Astrocyte (in vitro differentiated cells and primary cell): ENCODE measurements around the gene DMXL1. TPM values are rescaled to one million over a fixed set of nuclear protein-coding genes. Genes with fewer than 3 reads are reported as not detected.

ENCODE experiments used
- DNase-seq: peaks from one replicate; pipeline ENCODE4 v3.0.0-alpha.2; 2010; ENCODE audit warnings: low read depth
- FAIRE-seq: peaks from 2 replicates; lab custom pipeline; 2011; peaks lifted over from hg19 to GRCh38; lab: Jason Lieb, UNC
- H2AFZ ChIP-seq: 2 replicates; pipeline ENCODE4 v1.6.0; 2012; ENCODE audit warnings: low read depth, low read length, inconsistent platforms
- H3K27ac ChIP-seq: 2 replicates; pipeline ENCODE4 v1.5.1; 2011; ENCODE audit warnings: low read depth, low read length, inconsistent platforms
- H3K27me3 ChIP-seq: 2 replicates; pipeline ENCODE4 v1.6.0; 2011; ENCODE audit warnings: low read length, inconsistent platforms; ENCODE audit not compliant: insufficient read depth
- H3K36me3 ChIP-seq: 2 replicates; pipeline ENCODE4 v1.5.1; 2011; ENCODE audit warnings: low read length, inconsistent platforms; ENCODE audit not compliant: insufficient read depth
- H3K4me1 ChIP-seq: 2 replicates; pipeline ENCODE4 v1.5.1; 2011; ENCODE audit warnings: low read length, inconsistent platforms; ENCODE audit not compliant: insufficient read depth
- H3K4me2 ChIP-seq: 2 replicates; pipeline ENCODE4 v1.6.0; 2012; ENCODE audit warnings: low read length, inconsistent platforms
- H3K4me3 ChIP-seq: 2 replicates; pipeline ENCODE4 v1.5.1; 2011; ENCODE audit warnings: low read depth, mild to moderate bottlenecking, low read length, inconsistent platforms; ENCODE audit not compliant: insufficient read depth
- H3K79me2 ChIP-seq: 2 replicates; pipeline ENCODE4 v1.6.0; 2012; ENCODE audit warnings: mild to moderate bottlenecking, low read length, inconsistent platforms; ENCODE audit not compliant: insufficient read depth
- H3K9ac ChIP-seq: 2 replicates; pipeline ENCODE4 v1.6.0; 2012; ENCODE audit warnings: mild to moderate bottlenecking, low read length, inconsistent platforms
- H3K9me3 ChIP-seq: 2 replicates; pipeline ENCODE4 v1.5.1; 2012; ENCODE audit warnings: low read depth, mild to moderate bottlenecking, low read length, inconsistent platforms; ENCODE audit not compliant: insufficient read depth
- H4K20me1 ChIP-seq: 2 replicates; pipeline ENCODE4 v1.6.0; 2012; ENCODE audit warnings: low read length, inconsistent platforms; ENCODE audit not compliant: insufficient read depth
- H3K27ac Mint-ChIP-seq: one replicate; pipeline ENCODE4 v1.8.0; 2021; ENCODE audit warnings: mild to moderate bottlenecking, mixed read lengths; ENCODE audit not compliant: unreplicated experiment
- H3K27me3 Mint-ChIP-seq: one replicate; pipeline ENCODE4 v1.8.0; 2021; ENCODE audit warnings: low read depth, mixed read lengths; ENCODE audit not compliant: unreplicated experiment
- H3K36me3 Mint-ChIP-seq: one replicate; pipeline ENCODE4 v1.8.0; 2021; ENCODE audit warnings: low read depth, mixed read lengths; ENCODE audit not compliant: unreplicated experiment
- H3K4me1 Mint-ChIP-seq: one replicate; pipeline ENCODE4 v1.8.0; 2021; ENCODE audit warnings: low read depth, mixed read lengths; ENCODE audit not compliant: unreplicated experiment
- H3K4me3 Mint-ChIP-seq: one replicate; pipeline ENCODE4 v1.8.0; 2021; ENCODE audit warnings: mild to moderate bottlenecking, moderate library complexity, mixed read lengths; ENCODE audit not compliant: unreplicated experiment
- H3K9me3 Mint-ChIP-seq: one replicate; pipeline ENCODE4 v1.8.0; 2021; ENCODE audit warnings: mild to moderate bottlenecking, mixed read lengths; ENCODE audit not compliant: unreplicated experiment
- EZH2 ChIP-seq: IDR thresholded peaks from 2 replicates; pipeline ENCODE4 v1.6.1; 2012; ENCODE audit warnings: mild to moderate bottlenecking, low read length, inconsistent platforms; ENCODE audit not compliant: insufficient read depth
- total RNA-seq: library from RNA; stranded (reverse); gene quantifications from 2 replicates; pipeline ENCODE4 v1.2.1, GENCODE V29; 2021
- TF ChIP-seq, protein P1 (sequence below): IDR thresholded peaks from 2 replicates; pipeline ENCODE4 v1.5.1; 2011; ENCODE audit warnings: low read depth, mild to moderate bottlenecking, inconsistent platforms, low read length, moderate library complexity; ENCODE audit not compliant: insufficient read depth

The DMXL1 gene
- total RNA-seq, 1 donor from 2014 or later: 26.0 TPM

DNA sequence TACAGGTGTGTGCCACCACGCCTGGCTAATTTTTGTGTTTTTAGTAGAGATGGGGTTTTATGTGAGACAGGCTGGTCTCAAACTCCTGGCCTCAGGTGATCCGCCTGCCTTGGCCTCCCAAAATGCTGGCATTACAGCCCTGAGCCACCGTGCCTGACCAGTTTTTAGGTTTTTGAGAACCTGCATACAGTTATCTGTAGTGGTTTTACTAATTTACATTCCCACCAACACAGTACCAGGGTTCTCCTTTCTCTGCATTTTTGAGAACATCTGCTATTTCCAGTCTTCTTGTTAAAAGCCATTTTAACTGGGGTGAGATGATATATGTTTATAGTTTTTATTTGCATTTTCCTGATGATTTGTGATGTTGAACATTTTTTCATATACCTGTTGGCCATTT is 12.8 kb downstream of the DMXL1 start:
- Histone ChIP-seq H3K27ac (no peak overlapping the region), H4K20me1 (peaks cover 36% of the 10 kb centered on the region)
- no peaks in the 10 kb centered on the region for H3K9me3 Mint-ChIP-seq

DNA sequence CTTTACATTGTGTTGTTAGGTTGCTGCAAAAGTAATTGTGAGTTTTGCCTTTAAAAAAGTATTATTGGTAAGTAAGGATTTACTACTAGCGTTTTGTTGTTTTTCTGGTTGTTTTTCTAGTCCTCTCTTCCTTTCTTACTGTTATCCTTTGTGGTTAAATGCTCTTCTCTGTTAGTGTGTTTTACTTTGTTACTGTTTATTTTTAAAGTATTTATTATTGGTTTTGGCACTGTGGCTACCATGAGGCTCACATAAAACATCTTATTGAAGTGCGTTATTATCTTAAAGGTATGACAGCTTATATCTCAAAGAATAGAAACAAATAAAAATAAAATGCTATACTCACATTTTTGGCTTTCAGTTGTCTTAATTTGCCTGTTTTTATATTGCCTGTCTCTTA is 17.6 kb downstream of the DMXL1 start:
- no peaks in the 10 kb centered on the region for H3K27me3 Mint-ChIP-seq
- no peak overlapping the region for H3K27ac Mint-ChIP-seq
- H3K4me2 ChIP-seq: no peak overlapping the region
- no peak for TF ChIP-seq EZH2
- TF ChIP-seq, protein P1, sequence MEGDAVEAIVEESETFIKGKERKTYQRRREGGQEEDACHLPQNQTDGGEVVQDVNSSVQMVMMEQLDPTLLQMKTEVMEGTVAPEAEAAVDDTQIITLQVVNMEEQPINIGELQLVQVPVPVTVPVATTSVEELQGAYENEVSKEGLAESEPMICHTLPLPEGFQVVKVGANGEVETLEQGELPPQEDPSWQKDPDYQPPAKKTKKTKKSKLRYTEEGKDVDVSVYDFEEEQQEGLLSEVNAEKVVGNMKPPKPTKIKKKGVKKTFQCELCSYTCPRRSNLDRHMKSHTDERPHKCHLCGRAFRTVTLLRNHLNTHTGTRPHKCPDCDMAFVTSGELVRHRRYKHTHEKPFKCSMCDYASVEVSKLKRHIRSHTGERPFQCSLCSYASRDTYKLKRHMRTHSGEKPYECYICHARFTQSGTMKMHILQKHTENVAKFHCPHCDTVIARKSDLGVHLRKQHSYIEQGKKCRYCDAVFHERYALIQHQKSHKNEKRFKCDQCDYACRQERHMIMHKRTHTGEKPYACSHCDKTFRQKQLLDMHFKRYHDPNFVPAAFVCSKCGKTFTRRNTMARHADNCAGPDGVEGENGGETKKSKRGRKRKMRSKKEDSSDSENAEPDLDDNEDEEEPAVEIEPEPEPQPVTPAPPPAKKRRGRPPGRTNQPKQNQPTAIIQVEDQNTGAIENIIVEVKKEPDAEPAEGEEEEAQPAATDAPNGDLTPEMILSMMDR: no peak
- no peak overlapping the region for H3K4me3 ChIP-seq
- H4K20me1 ChIP-seq: peaks cover 18% of the 10 kb centered on the region
- no peak overlapping the region for H3K27ac ChIP-seq
- no peaks in the 10 kb centered on the region for H3K36me3 ChIP-seq
- H2AFZ ChIP-seq: no peak overlapping the region
- FAIRE-seq (no peak), DNase-seq (no peak)
- H3K9me3 Mint-ChIP-seq: peaks cover 3% of the 10 kb centered on the region
- H3K4me1 Mint-ChIP-seq: no peaks in the 10 kb centered on the region
- H3K4me3 Mint-ChIP-seq: no peak overlapping the region
- no peak overlapping the region for H3K9ac ChIP-seq
- no peaks in the 10 kb centered on the region for H3K27me3 ChIP-seq
- H3K9me3 ChIP-seq: no peaks in the 10 kb centered on the region
- H3K36me3 Mint-ChIP-seq: no peaks in the 10 kb centered on the region
- H3K79me2 ChIP-seq: peaks cover 56% of the 10 kb centered on the region
- no peaks in the 10 kb centered on the region for H3K4me1 ChIP-seq

More for the DNA sequence above, 12.8 kb downstream of the DMXL1 start:
- Histone ChIP-seq H2AFZ (no peak overlapping the region), H3K79me2 (peaks cover 54% of the 10 kb centered on the region), H3K27me3 (no peaks in the 10 kb centered on the region), H3K9ac (no peak overlapping the region), H3K36me3 (no peaks in the 10 kb centered on the region), H3K4me3 (no peak overlapping the region), H3K4me2 (no peak overlapping the region), H3K9me3 (no peaks in the 10 kb centered on the region), H3K4me1 (peaks cover 8% of the 10 kb centered on the region)
- no peak for DNase-seq
- peaks cover 15% of the 10 kb centered on the region for H3K4me1 Mint-ChIP-seq
- H3K36me3 Mint-ChIP-seq: peaks cover 2% of the 10 kb centered on the region
- no peak for FAIRE-seq
- H3K27me3 Mint-ChIP-seq: no peaks in the 10 kb centered on the region
- no peak for TF ChIP-seq EZH2
- TF ChIP-seq, protein P1: no peak
- no peak overlapping the region for H3K4me3 Mint-ChIP-seq
- no peak overlapping the region for H3K27ac Mint-ChIP-seq

DNA sequence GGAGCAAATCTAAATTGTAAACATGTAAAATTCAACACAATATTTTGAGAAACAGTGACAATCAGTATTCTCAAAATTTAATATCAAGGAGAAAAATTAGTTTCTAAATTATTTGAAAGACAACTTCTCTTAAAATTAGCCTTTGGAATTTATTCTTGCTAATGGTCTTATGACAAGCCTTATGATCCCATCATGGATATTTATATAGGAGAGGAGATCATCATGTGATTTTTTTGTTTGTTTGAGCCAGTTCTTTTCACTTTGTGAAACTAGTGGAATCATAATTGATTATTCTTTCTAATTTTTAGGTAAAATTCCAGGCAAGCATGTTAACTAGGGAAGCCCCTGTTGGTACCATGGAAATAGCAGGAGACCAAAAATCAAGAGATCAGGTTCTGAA is 24.7 kb downstream of the DMXL1 start:
- Mint-ChIP-seq H3K4me1 (no peaks in the 10 kb centered on the region), H3K36me3 (no peaks in the 10 kb centered on the region), H3K9me3 (peaks cover 7% of the 10 kb centered on the region), H3K27me3 (no peaks in the 10 kb centered on the region), H3K27ac (no peak overlapping the region), H3K4me3 (no peak overlapping the region)
- TF ChIP-seq, protein P1: no peak
- no peak for TF ChIP-seq EZH2
- DNase-seq (no peak), FAIRE-seq (no peak)
- H3K27me3 ChIP-seq: no peaks in the 10 kb centered on the region
- peaks cover 25% of the 10 kb centered on the region for H3K79me2 ChIP-seq
- H4K20me1 ChIP-seq: peaks cover 15% of the 10 kb centered on the region
- H3K27ac ChIP-seq: no peak overlapping the region
- no peak overlapping the region for H3K9ac ChIP-seq
- no peak overlapping the region for H3K4me3 ChIP-seq
- H3K36me3 ChIP-seq: peaks cover 3% of the 10 kb centered on the region
- H3K4me2 ChIP-seq: no peak overlapping the region
- H2AFZ ChIP-seq: no peak overlapping the region
- no peaks in the 10 kb centered on the region for H3K4me1 ChIP-seq
- no peaks in the 10 kb centered on the region for H3K9me3 ChIP-seq
